GM18526 (cell line): Measurements from ENCODE around the gene AQR.

ENCODE experiments used
- POLR2A ChIP-seq: IDR thresholded peaks from 3 replicates; pipeline ENCODE4 v1.6.1; 2011; ENCODE audit not compliant: insufficient read length; ENCODE audit errors: extremely low read depth

AQR gene

DNA sequence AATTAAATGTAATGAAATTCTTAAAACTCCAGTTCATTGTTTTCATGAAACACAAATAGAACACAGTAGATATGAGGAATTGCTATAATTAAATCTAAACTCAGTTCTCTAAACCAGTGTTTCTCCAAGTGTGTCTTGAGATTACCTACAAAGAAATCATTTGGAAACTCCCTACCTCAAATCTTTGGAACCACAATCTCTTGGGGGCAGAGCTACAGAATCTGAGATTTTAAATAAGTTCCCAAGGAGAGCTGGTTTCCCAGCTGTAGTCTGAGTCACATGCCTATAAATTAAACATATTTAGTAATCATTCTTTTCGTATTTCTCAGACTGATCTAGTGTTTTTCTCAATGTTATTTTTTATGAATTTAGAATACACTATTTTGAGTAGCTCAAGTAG, 157.2 kb downstream of the AQR start:
- TF ChIP-seq POLR2A, result no peak

DNA sequence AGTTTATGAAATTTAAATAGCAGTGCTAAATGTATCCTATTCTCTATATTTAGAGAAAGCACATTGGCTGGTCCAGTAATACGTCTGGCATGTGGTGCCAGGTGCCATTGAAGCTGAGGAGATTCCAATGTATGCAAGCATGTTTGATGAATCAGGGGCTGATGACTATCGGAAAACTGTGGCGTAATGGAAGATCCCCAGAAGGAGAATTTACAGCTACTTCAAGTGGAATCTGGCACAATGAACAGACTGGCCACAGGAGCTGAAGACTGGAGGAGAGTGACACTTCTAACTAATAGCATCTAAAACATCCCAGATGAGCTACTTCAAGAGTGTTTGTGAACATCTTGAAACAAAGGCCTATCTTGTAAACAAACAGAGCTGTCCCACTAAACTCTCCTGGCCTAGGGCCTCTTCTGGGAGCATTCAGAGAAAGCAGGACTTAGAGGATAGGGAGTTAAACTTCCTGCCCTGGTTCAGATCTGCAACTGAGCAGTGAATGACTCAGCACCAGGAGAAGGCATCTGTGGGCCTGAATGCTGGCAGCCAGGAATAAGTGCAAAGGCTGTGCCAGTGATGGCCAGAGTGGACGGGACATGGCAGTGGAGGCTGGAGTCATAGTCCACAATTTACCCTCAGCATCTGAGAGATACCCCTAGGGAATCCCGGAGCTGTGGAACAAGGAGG, 159.0 kb downstream of the AQR start:
- no peak for TF ChIP-seq POLR2A

DNA sequence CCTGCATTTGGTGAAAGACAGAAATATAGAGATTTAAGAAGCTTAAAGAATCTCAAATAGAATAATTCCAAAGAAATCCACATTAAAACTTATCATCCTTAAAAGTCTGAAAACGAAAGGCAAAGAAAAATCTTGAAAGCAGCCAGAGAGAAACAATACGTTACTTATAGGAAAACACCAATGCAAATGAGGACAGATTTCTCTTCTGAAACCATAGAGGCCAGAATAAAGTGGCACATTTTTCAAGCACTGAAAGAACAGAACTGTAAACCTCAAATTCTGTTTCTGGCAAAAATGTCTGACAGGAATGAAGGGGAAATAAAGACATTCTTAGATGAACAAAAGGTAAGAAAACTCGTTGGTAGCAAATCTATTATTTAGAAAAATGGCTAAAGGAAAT, 160.4 kb downstream of the AQR start:
- no peak for TF ChIP-seq POLR2A

DNA sequence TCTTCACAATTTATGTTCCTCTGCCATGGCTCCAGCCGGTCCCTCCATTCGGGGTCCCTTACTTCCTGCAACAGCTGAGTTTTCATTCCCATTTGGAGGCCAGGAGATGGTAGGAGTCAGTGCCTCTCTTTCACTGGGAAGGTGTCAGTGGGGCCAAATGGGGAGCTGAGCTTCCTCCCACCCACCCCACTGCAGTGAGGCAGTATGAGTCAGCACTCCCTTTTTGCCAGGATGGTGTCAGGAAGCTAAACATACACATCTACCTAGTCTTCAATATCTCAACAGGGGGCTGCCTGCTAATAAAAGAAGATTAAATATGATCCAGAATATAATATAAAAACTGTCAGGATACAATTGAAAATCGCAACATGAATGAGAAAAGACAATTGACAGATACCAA, 161.5 kb downstream of the AQR start:
- no peak for TF ChIP-seq POLR2A

DNA sequence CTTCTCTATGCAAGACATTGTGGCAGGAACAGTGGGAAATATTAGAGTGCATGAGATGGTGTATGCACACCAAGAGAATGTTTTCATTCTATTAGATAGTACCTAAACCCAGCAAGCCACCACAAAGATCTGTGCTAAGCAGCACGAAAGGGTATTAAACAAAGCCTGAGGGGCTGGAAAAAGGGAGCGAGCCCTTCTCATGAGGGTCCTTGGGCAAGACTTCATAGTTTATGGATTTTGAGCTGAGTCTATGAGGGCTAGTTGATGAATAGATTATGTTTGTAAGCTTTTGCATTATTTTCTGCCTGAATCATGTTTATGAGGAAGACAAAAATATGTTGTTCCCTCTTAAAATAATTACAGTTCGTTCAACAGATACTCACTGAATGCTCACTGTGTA, 164.8 kb downstream of the AQR start:
- TF ChIP-seq POLR2A, result no peak

DNA sequence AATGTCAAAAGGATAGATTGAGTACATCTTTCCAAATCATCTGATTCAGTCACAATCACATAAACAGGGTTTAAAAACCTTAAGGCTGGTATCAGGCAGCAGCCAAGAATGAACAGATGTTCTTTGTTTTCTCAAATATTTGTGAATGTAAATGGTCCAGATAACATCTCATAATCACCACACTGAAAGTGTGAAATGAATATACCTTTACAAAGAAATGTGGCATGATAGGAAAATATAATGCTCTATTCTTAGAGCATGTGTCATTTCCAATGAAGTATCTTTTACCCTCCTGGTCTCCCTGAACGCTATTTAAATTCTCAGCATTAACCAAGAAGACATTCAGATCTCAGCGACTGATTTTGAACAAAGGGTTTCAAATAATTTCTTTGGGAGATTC, 165.4 kb downstream of the AQR start:
- TF ChIP-seq POLR2A, result no peak

DNA sequence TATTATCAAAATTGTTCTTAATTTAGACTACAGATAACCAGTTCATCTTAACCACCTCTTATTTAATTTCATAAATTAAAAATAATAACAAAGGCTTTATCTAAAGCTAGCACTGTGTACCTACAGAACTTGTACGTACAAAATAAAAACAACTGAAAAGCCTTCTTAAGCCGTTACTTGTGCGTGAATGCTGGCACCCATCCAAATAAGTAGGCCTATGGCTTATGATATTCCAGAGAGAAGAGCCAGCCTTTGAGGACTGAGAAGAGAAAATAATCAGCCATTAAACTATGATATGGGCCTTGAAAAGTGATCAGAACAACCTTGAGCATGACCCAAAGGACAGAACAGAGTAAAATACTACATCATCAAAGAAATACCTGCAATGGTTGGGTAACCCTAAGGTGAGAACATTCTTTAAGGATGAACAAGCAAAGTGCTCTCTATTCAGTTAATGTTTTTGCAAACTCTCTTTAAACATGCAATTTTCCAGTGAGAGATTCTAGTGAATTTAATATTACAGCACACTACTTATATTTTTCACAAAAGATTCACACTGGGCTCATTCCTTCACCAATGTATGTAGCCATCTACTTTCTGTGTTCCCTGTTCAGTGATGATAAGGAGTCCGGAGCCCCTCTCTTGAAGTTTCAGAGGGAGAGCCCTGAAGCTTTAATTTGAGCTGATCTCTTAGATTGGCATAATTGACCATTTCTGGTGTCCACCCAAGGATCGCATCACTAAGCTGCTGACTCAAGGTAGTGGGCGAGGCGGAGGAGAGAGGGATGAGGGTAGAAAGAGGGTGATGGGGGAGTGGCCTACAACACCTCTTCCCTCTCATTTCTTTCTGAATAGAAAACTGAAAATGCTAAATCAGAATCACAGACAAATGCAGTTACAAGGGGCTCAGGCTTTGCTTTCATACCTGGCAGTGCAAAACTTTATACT, 166.5 kb downstream of the AQR start:
- no peak for TF ChIP-seq POLR2A

DNA sequence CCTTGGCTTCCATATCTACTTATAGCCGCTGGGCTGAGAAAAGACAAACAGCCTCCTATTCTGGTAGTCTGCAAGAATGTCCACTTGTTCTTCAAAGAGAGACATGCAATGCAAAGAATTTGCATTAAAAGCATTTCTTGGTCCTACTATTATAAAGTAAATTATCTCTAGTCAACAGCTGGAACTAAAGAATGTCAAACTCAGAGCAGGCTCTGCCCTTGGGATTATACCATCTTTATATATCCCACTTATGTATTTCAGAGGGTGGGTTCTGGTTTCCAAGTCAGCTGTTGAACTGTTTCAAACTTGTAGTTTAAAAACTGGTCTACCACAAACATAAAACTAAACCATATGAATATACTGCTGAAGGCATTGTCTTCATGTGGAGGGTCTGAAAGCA, 167.2 kb downstream of the AQR start:
- TF ChIP-seq POLR2A, result no peak
